Cerebellar cortex (tissue), 1 donor: ENCODE measurements around the gene ITGA3.

Experiments used
- DNase-seq: peaks from one replicate; pipeline ENCODE4 v3.0.0-alpha.2; 2015; ENCODE audit warnings: low spot score

The ITGA3 gene

GRCh38 chr17:50072130-50072529 is 16.2 kb downstream of the ITGA3 start:
- no peak for DNase-seq

GRCh38 chr17:50072925-50073324 is 17.0 kb downstream of the ITGA3 start:
- DNase-seq: no peak

- no peak for DNase-seq
Measured at GRCh38 chr17:50074227-50074626, 18.3 kb downstream of the ITGA3 start.

- no peak for DNase-seq
Measured at GRCh38 chr17:50075446-50076032, 19.6 kb downstream of the ITGA3 start.

GRCh38 chr17:50076221-50076590 is 20.3 kb downstream of the ITGA3 start:
- DNase-seq: no peak

- DNase-seq: no peak
Measured at GRCh38 chr17:50076591-50077235, 20.8 kb downstream of the ITGA3 start.

GRCh38 chr17:50078430-50078829 is 22.5 kb downstream of the ITGA3 start:
- no peak for DNase-seq

- no peak for DNase-seq
Measured at GRCh38 chr17:50079334-50080095, 23.6 kb downstream of the ITGA3 start.

GRCh38 chr17:50080096-50080480 is 24.2 kb downstream of the ITGA3 start:
- DNase-seq: no peak

- no peak for DNase-seq
Measured at GRCh38 chr17:50080827-50081226, 24.9 kb downstream of the ITGA3 start.

- DNase-seq: no peak
Measured at GRCh38 chr17:50081757-50082156, 25.8 kb downstream of the ITGA3 start.

- DNase-seq: peak; percentile 72
Measured at GRCh38 chr17:50087246-50087911, 31.5 kb downstream of the ITGA3 start.

- DNase-seq: no peak
Measured at GRCh38 chr17:50087912-50088405, 32.0 kb downstream of the ITGA3 start.

- DNase-seq: no peak
Measured at GRCh38 chr17:50088952-50089825, 33.3 kb downstream of the ITGA3 start.

GRCh38 chr17:50090071-50090470 is 34.2 kb downstream of the ITGA3 start:
- DNase-seq: no peak

GRCh38 chr17:50090971-50091917 is 35.3 kb downstream of the ITGA3 start:
- no peak for DNase-seq

- no peak for DNase-seq
Measured at GRCh38 chr17:50091918-50092285, 36.0 kb downstream of the ITGA3 start.

- DNase-seq: no peak
Measured at GRCh38 chr17:50093246-50093645, 37.3 kb downstream of the ITGA3 start.

- DNase-seq: no peak
Measured at GRCh38 chr17:50093807-50094206, 37.9 kb downstream of the ITGA3 start.

- peak; percentile 96 for DNase-seq
Measured at GRCh38 chr17:50094243-50094752, 38.4 kb downstream of the ITGA3 start.
